Stimulated activated CD8-positive, alpha-beta memory T cell treated with anti-CD3 and anti-CD28 coated beads, Interleukin-12 subunit alpha, Interleukin-12 subunit beta, amount 100 ng/mL, for 24 hours (primary cell): ENCODE data around the gene MTHFSD.

ENCODE experiments used
- DNase-seq: peaks from one replicate; pipeline ENCODE4 v3.0.0-alpha.2; 2020; ENCODE audit errors: extremely low read depth

The MTHFSD gene

GRCh38 chr16:86490859-86491639 is 64.0 kb downstream of the MTHFSD start:
- no peak for DNase-seq

GRCh38 chr16:86485746-86486145 is 69.3 kb downstream of the MTHFSD start:
- DNase-seq: no peak

GRCh38 chr16:86484240-86484639 is 70.8 kb downstream of the MTHFSD start:
- DNase-seq: no peak

- DNase-seq: no peak
These were observed 73.4 kb downstream of the MTHFSD start for GRCh38 chr16:86481607-86482006.

- no peak for DNase-seq
These were observed 74.6 kb downstream of the MTHFSD start for GRCh38 chr16:86480444-86480843.
